GM18517 (cell line): ENCODE results near the gene EEPD1.
A peak's percentile ranks its signal among the peaks of the same experiment; 100 is the strongest.

ENCODE experiments used
- ATAC-seq: cut with Tn5 transposase; IDR thresholded peaks from one replicate; pipeline ENCODE4 v1.9.1; 2021; ENCODE audit warnings: mild to moderate bottlenecking, moderate library complexity; ENCODE audit not compliant: unreplicated experiment

EEPD1 gene

GRCh38 chr7:36278069-36278619, 125.1 kb downstream of the EEPD1 start:
- no peak for ATAC-seq

DNA sequence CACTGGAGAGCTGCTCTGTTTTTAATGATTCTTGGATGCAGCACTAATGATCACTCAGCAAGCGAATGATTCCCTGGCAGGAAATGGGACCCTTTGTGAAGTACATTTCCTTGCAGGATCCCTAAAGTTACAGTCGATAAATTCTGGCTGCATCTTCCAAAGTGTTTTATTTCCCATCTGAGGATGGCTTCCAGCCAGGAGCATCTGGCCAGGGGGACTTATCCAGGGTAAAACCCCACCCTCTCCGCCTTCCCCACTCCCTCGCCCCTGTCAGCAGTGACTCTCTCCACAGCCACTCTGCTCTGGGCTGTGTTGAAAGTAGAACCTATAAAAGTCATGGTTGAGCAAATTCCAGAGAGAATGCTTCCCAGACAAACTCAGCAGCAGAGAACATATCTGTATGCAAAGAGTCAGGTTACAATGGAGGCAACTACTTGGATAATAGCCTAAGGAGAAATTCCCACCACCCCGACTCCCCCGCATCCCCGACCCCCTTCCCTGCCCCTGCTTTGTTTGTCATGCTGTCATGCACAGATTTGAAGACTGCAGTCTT, 125.6 kb downstream of the EEPD1 start:
- ATAC-seq: no peak

GRCh38 chr7:36279200-36279925, 126.3 kb downstream of the EEPD1 start:
- peak; percentile 83 for ATAC-seq

DNA sequence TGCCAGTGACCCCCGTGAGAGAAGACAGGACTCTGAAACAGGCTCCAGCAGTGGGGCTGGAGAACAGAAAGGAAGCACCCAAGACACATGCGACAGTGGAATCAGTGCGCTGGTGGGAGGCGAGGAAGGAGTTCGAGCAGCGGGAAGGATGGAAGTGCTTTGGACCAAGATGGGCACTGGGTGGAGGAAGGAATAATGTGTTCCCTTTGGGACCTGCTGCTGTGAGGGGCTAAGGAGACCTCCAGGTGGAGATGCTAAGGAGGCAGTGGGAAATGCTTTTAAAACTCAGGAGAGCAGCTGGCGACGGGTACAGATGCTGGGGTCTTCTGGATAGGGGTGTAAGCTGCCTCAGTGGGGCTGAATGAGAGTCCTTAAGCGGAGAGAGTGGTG, 126.9 kb downstream of the EEPD1 start:
- no peak for ATAC-seq

DNA sequence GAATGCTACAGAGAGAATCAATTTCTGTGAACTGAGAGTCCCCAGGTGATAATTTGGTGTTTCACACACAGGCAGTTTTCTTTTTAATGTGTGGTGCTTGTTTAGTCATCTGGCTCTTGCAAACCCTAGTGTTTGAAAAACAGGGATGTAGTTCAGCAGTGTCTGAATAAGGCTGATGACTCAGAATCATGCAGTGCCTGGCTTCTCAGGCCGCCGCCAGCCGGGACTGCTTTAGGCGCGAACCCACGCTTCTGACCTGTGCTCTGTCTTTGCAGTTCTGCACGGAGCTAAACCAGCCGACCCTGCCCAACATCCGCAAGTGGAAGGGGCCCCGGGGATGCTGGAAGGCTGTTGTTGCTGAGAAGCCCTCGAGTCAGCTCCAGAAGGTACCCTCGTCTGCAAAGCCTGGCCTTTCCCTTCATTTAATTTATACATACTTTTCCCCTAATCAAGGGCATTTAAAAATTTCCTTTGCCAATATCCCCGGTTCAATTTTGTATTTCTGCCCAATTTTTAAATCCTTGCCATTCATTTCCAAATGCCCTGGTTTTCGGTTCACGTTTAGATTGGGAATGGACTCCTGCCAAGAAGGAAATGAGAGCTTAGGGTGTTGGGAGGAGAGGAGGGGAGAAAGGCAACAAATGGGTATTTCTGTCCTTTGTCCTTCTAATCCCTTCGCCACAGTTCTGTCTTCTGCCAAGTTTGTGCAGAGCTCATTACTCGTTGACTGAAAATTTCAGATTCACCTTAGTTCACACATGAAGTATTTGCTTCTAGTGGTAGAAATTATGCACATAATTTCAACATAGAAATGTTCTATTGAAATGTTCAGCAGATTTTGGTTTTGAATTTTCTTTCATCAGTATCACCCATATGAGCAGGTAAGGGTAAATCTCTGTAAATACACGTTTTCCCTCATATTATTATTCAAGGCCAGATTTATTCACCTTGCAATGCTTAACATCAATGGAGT, 128.1 kb downstream of the EEPD1 start:
- ATAC-seq: no peak

DNA sequence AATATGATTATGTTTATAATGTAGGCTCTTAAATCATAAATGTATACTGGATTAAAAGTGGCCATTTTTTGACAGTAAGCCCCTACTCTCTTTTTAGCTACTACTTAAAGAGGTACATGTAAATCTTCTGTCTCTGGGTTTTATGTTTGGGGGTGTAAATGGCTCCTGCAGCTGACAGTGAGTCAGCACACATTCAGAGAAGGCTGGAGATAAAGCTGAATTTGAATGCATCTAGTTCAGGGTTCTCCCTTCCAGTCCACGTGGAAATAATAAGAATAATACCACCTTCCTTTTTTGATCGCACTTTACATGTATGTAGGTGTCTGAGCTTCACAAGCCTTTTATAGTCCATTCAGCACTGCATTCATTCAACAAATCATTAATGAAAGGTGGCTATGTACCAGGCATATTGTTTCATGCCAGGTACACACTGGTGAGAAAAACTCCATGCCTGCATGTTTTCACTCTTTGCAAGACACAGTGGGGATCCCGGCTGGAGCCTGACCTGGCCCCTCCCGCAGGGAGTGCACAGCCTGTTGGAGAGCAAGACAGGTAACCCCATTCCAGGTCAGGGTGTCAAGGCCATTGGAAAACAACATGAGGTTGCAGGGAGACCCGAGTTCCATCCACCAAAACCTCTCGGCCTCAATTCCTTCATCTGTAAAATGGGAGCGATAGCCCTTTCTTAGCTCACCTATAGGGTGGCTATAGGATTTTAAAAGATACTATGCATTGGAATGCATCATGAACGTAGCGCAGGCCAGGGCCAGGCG, 129.1 kb downstream of the EEPD1 start:
- no peak for ATAC-seq

GRCh38 chr7:36283181-36283580, 130.1 kb downstream of the EEPD1 start:
- ATAC-seq: no peak

GRCh38 chr7:36283711-36284130, 130.7 kb downstream of the EEPD1 start:
- ATAC-seq: peak; percentile 47

DNA sequence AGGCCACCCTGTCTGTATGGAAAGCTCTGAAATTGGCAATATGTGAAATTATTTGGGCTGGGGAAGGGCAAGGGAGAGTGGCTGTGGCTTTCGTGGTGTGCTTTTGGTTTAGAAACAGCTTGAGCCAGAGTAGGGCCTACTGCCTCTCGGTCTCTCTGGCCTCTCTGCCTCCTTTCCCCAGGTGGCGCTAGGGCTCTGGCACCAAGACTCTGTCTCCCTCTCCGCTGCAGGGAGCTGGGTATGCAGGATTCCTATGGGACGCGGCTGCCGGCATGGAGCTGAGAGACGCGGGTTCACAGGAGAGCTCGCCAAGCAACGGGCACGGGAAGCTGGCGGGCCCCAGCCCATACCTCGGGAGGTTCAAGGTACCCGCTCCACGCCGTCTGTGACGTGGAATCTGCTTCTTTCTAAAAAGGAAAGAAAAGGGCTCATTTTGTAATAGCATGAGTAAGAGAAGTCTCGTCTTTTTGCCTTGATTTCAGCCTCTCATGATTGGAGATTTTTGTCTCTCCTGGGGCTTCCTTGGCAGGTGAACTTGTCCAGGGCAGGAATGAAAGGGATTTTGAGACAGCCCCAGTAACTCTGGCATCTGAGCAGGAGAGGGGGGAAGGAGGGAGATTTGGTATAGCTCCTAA, 131.5 kb downstream of the EEPD1 start:
- no peak for ATAC-seq

DNA sequence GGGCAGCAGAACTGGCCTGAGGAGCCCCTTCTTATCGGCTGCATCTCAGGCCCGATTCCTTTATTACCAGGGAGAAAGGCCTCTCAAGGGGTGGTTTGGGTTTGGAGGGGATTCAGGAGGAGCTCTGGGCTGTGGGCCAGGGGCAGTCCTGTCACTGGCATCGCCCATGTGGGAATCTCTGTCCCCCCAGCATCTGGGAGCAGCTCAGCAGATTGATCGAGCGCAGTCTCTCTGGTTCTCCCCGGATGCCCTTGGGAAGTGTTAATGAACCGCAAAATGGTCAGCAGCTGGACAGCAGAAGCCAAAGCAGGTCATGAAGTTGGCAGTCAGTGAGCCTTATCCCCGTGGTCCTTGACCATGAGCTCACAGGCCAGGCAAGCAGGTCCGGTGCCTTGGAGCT, 132.2 kb downstream of the EEPD1 start:
- no peak for ATAC-seq

DNA sequence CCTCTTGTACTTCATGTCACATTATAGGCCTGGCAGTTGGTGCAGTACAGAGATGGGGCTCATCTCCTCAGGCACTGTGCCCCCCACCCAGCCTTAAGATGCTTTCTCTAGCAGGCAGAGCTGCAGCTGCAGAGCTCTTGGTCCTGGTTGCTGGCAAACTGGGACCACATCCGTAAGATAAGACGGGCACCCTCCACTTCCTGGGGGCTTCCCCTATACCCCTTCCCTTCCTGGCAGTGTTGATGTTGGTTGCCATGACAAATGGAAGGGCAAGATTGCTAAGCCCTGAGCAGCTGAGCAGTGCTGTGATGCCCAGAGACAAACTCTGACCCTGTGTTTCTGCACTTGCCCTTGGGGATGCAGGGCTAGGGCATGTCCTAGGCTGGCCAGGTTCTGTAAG, 133.2 kb downstream of the EEPD1 start:
- no peak for ATAC-seq

DNA sequence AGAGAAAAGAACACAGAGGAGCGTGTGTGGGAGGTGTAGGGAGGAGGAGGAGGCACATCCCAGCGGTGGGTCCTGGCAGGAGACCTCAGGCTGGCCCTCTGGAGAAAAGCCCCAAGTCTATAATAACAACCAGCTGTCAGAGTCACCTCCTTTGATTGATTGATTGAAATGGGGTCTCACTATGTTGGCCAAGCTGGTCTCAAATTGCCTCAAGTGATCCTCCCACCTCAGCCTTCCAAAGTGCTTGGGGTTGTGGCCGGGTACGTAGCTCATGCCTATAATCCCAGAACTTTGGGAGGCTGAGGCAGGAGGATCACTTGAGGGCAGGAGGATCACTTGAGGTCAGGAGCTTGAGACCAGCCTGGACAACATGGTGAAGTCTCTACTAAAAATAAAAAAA, 133.6 kb downstream of the EEPD1 start:
- no peak for ATAC-seq

DNA sequence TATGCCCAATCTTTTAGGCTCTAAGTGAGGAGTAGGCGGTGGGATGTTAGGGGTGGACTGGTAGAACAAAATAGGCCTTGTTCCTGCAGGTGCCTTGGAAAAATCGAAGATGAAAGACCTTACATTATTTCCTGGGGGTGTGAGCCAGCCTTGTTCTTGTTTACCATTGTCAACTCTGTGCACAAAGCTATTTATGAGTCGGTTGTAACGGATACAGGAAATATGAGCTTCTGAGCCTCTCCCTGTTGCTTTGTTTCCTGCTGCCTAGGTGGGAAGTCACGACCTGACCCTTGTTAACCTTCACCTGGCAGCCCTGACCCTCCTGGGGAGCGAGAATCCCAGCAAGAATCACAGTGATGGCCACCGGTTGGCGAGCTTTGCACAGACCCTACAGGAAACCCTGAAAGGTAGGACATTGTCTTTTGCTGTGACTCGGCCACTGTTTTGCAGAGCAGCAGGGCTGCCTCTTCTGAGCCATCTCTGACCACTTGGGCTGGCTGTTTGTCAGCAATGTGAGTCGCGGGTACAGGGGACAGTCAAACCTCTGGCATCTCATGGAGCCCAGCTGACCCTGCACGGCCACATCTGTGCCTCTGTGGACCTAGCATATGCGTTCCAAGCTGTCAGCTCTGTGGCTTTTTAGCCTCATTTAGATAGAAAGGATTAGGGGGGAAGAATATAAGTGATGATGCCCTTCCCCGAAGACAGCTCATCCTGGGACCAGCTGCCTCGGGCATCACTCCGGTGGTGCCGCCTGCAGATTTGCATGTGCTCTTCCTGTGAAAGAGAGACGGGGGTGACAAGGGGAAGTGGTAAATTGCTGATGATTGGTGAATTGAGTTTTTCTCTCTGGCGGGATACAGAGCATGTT, 134.6 kb downstream of the EEPD1 start:
- peak; percentile 46 for ATAC-seq

GRCh38 chr7:36288501-36288900, 135.4 kb downstream of the EEPD1 start:
- no peak for ATAC-seq

GRCh38 chr7:36289833-36290661, 137.0 kb downstream of the EEPD1 start:
- ATAC-seq: no peak

DNA sequence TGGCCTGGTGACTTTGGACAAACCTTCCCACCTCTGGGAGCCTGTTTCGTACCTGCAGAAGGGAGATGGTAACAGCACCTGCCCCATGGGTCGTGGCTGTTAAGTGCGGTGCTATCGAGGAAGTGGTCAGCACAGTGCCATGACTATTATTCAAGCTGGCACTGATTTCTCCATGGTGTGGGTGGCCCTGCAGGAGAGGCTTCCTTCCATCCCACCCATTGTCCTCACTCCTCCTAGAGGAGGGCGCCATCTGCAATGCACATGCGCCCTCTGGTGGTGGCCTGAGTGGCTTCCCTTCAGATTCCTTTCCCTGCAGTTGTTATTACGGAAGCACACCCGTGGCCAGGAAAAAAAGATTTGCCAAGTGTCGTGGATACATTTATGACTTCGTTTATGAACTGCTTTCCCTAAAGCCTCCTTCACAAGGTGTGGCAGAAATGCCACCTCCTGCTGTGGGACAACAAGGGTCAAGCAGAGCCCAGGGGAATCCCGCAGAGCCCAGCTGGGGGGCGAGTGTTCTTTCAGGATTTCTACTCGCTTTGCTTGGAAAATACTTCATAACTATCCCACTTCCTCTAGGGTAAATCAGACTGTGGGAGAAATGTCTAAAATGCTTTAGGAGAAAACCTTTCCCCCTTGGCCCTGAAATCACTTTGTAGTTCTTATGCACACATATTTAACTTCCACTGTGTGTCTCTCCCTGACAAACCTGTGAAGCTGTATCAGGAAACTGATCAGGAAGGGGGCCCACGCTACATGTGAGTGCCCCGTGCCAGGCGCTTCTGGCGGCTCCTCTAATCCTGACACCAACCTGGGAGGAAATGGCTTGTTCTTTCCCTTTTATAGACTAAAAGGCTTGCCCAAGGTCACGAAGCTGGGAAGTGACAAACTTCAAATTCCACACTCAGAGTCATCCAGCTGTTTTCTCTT, 138.6 kb downstream of the EEPD1 start:
- no peak for ATAC-seq

- ATAC-seq: no peak
Measured at GRCh38 chr7:36295090-36295489, 142.0 kb downstream of the EEPD1 start.
